SK-N-MC (cell line): ENCODE data around the gene ESPNL.

Experiments used
- EZH2 ChIP-seq: fragments of 200-600 bp; sonication (generic); IDR thresholded peaks from one replicate; pipeline ENCODE4 v1.6.1; 2017; ENCODE audit warnings: antibody characterized with exemption
- FOXP2 ChIP-seq: optimal IDR thresholded peaks from 2 replicates; pipeline ENCODE3; 2011; ENCODE audit warnings: mild to moderate bottlenecking, moderate library complexity; ENCODE audit not compliant: insufficient read depth; ENCODE audit errors: extremely low read length, control extremely low read depth
- POLR2AphosphoS5 ChIP-seq: IDR thresholded peaks from 2 replicates; pipeline ENCODE4 v1.6.1; 2012; ENCODE audit warnings: mild to moderate bottlenecking, low read depth, low read length, borderline replicate concordance

- TF ChIP-seq POLR2AphosphoS5, result no peak
- no peak for TF ChIP-seq EZH2
- TF ChIP-seq FOXP2, result no peak
These were observed 27.9 kb downstream of the ESPNL start for GRCh38 chr2:238128061-238128440.
